Mucosa of gallbladder (tissue), 1 donor: ENCODE data around the gene HDAC4. TPM values are rescaled to one million over a fixed set of nuclear protein-coding genes. Genes with fewer than 3 reads are reported as not detected.
"Not testable (repeated sequence)": the region's sequence is repeated elsewhere in the genome, so short reads cannot be mapped to it uniquely, and the experiment has no call there.

Experiments used
- DNase-seq: peaks from one replicate; pipeline ENCODE4 v3.0.0-alpha.2; 2020; ENCODE audit warnings: low spot score
- total RNA-seq: library from RNA; stranded (reverse); gene quantifications from one replicate; pipeline ENCODE4 v1.2.1, GENCODE V29; 2021
- donor health status: DM: no; HTN: no; CAD: no.

HDAC4 gene
- total RNA-seq, 1 donor from 2014 or later = 103 TPM

GRCh38 chr2:239049421-239050251, 351.2 kb downstream of the HDAC4 start:
- no peak for DNase-seq

- DNase-seq = no peak
These were observed 352.1 kb downstream of the HDAC4 start for GRCh38 chr2:239048736-239049135.

DNA sequence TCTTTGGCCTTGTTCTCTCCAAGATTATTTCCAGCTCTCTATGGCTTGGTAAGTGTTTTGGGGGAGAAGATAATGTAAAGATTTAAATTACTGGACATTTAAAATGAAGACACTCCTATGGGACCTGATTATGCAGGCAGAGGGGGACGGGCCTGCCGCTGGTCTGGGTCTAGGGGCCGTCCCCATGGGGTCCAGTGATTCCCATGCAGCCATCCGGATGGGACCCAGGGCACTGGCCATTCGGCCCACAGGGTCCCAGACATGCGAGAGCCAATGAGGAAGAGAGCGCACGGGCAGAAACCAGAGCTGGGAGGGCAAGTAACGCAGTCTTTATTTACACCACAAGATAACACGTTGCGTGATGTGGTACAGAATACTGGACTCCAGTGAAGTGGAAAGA, 353.0 kb downstream of the HDAC4 start:
- no peak for DNase-seq

DNA sequence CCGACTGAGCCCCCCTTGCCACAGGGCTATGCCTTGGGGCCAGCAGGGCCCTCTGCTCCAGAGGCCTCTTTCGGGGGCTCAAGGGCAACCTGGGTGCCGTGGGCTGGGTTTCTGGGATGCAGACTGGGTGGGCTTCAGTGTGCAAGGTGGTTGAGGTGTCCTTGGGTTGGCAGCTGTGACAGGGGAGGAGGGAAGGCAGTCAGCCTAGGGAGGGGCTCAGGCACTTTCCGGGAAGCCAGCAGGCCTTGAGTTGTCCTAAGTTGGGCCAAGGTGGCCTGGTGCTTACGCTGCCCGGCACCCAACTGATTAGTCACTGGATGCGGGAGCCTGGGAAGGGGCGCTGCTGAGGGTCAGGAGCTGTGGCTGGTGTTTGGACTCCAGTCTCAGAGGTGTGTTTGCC, 353.4 kb downstream of the HDAC4 start:
- no peak for DNase-seq

DNA sequence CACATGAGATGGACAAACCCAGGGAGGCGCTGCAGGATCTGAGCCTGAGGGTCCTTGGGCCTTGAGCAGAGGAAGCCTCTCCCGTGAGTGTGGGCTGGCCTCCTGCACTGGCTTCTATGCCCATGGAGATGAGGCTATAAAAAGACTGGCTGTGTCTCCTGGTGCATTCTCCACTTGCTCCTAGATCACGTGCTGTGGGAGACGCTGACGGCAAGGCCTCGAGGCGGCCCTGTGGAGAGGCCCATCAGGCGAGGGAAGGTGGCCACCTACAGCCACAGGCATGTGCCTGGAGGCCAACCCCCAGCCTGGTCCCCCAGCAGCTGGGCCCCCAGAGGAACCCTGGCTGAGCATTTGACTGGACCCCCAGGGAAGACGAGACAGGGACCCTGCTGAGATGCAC, 354.0 kb downstream of the HDAC4 start:
- DNase-seq = no peak

DNA sequence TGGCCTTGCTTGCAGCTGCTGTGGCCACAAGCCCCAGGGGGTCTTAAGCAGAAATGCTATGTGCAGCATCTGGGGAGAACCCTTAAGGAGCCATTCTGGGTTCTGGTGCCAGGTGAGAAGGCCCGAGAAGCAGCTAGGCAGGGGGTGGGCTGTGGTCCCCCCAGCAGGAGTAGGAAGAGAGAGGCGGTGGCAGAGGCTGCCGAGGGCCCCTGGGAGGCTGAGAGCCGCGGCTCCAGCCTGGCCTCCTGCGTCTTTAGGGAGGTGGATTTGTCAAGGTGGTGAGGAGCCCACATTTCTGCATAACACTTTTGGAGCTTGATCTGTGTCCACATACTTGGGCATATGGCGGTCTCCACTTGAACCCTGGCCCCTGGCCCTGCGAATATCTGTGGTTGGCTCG, 356.5 kb downstream of the HDAC4 start:
- DNase-seq = no peak

DNA sequence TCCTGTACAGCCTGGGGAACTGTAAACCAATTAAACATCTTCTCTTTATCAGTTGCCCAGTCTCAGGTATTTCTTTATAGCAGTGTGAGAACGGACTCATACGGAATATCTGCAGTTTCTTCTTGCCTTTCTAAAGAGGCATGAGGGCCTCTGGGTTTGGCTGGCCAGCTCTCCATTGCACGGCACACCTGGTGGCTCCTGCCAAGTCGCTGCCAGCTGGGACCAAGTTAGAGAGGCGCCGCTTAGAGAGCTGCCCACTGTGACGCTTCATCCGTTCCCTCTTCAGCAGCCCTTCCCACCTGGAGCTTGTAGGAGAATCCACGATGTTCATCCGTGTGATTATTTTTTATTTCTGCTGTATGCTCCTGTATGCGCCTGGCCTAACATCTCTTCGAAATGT, 357.5 kb downstream of the HDAC4 start:
- no peak for DNase-seq

DNA sequence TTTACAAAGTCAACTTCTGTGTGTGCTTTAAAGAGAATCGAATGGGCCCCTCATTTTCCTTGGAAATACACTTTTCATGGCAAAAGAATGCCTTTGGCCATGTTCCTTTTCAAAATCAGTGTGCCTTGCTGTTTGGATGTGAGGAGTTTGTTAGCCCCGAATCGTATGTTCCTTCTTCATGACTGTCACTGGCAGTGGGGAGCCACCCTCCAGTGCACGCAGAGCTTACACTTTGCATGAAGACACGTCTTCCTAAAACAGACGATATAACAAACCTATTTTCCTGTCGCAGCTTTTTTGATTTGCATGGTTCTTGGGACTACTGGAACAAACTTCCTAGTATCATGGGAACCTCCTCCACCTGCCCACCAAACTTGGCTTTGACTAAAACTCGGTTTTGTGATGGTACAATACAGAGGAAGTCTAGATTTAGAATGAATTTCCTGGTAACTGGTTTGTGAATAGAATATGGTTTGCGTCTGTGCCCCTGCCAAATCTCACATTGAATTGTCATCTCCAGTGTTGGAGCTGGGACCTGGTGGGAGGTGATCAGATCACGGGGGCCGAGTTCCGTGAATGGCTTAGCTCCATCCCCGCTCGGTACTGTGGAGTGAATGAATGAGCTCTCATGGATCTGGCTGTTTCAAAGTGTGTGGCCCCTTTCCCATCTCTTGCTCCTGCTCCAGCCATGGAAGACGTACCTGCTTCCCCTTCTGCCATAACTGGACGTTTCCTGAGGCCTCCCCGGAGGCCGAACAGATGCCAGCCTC, 358.1 kb downstream of the HDAC4 start:
- DNase-seq = no peak

GRCh38 chr2:239042046-239042445, 358.8 kb downstream of the HDAC4 start:
- no peak for DNase-seq

- no peak for DNase-seq
These were observed 359.8 kb downstream of the HDAC4 start for GRCh38 chr2:239041062-239041461.

DNA sequence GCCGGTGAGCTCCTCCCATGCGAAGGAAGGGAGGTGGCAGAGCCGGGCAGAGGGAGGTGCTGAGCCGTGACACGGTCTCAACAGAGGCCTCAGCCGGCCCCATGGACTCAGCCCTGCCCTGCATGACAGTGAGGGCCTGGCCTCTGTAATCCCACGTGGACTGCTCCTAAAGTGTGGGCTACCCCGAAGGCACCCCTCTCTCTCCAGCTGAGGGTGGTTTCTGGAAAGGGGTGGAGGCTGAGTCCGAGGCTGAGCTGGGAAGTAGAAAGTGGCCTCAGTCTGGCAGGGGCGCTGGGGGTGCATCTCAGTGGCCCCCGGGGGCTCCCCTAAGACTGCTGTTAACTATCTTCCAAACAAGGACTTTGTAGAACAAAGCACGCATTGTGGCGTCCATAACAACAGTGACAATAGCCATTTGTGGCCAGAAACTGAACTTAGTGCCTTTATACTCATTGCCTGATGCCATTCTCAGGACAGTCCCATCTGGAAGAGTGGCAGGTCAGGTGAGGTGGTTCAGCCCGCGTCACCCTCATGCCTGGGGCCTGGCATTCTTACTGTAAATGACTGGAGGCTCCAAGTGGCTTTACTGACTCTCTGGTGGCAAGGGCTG, 360.6 kb downstream of the HDAC4 start:
- DNase-seq = no peak

DNA sequence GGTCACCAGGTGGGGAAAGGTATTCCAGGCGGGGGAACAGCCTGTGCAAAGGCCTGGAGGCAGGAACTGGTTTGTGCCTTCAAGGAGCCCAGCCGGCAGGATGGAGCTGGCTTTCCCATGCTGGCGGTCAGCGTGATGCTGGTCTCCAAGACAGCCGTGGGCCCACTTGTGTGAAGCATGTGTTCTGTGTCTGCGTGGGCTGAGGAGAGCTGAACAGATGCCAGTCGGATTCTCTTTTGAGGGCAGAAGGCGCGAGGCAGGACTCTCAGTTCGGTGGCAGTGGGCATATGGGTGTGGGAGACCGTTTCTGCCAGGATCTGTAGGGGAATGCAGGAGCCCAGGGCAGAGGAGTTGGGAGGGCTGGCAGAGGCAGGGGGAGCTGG, 361.4 kb downstream of the HDAC4 start:
- no peak for DNase-seq

DNA sequence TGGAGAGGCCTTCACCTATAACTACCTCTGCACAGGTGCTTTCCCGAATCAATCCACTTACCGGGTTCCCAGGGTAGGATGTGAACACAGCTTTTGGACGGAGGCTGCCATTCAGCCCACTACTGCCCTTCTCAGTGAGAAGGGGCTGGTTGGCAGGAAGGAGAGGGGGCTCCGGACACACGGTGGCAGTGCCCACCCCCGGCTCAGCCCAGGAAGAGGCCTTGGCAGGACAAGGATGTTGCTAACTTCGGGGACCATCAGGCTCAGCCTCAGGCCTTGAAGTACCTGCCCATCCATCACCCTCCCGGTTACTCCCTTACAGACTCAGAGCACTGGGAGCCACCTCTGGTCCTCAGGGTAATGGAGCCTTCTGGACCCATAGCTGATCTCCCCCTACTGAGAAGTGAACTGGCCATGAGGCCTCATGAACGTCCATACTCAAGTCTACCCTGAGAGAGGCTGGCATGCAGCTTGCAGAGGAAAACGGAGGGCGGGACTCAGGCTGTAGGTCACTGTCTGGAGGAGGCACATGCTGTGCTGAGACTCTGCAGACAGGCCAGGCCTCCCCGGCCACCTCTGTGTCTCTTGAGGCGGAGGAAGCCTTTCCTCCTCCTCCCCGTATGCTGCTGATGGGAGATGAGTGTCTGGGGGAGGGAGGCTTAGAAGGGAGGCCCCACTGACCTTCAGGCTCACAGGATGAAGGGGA, 361.9 kb downstream of the HDAC4 start:
- no peak for DNase-seq

DNA sequence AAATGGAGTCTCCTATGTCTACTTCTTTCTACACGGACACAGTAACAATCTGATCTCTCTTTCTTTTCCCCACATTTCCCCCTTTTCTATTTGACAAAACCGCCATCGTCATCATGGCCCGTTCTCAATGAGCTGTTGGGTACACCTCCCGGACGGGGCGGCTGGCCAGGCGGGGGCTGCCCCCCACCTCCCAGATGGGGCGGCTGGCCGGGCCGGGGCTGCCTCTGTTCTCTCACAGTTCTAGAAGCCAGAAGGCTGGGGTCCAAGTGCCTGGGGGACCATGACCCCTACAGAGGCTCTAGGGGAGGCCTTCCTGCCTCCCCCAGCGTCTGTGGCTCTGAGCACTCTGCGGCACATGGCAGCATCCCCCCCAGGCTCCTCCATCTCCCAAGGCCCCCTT, 362.5 kb downstream of the HDAC4 start:
- not testable (repeated sequence) for DNase-seq

DNA sequence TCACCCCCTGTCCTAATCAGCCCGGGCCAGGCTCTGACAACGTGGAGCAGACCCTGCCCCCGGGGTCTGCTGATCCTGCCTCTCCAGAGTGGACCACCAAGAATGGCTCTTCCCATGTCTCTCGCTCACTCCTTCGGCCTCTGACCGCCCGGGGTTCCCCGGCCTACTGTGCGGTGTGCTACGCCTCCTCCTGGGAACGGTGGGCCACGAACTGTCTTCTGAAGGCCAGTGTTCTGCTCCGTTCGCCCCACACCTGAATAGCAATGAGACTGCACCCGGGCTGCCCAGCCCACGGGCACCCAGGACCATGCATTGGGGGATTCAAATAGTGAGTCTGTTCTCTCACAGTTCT, 363.3 kb downstream of the HDAC4 start:
- DNase-seq = no peak

DNA sequence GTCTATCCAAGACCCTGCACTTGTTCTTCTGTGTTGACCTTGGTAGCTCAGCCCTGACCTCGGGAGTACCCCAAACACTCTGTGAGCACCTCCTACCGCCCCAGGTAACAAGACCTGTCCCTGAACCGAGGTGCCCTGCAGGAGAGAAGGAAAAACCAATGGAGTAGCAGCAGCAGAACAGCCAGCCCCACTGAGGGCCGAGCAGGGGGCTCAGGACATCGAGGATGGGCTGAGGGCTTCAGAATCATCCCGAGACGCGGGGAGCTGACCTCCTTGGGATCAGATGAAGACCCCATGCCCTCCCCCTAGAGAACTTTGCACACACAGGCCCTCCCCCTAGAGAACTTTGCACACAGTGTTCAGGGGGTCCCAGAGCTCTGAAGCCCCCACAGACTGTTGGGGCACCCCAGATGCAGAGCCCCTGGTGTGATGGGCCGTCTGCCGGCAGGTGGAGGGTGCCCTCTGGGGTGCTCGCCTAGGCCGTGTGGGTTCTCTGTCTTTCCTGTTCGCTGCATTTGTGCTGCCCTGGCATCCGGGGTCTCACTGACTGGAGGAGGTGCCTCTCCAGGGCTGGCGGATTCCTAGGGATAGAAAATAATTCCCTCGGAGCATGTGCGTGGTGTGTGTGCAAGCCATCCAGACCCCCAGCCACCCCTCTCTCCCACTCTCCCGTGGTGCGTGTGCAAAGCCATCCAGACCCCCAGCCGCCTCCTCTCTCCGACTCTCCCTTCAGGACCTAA, 363.8 kb downstream of the HDAC4 start:
- no peak for DNase-seq

DNA sequence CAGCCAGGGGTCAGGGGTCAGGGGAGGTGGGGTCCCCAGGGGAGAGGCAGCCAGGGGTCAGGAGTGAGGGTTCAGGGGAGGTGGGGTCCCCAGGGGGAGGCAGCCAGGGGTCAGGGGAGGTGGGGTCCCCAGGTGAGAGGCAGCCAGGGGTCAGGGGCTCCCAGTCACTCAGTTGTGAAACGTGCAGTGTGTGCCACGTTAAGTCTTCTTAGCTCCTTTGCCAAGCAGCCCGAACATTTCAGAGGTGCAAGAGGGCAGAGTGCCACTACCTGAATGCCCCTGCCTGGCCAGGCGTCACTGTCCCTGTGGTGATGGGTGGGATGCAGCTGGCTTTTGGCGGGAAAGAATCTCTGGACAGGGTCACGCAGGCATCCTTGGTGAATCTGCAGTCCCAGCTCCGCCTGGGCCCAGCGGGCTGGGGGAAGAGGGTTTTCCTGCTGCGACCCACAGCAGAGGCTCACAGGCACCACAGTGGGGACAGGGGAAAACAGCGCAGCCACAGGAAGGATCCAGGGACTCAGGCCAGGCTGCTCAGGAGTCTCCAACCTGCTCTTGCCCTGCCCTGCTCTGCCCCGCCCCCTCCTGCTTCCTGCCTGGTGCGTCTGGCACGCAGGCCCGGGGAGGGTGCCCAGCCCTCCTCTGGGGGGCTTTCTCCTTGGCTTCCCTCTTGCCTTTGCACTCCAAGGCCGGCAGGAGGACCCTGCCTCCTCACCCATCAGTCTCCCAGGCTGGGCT, 364.7 kb downstream of the HDAC4 start:
- DNase-seq = no peak

- peak; percentile 32 for DNase-seq
These were observed 365.4 kb downstream of the HDAC4 start for GRCh38 chr2:239035361-239035814.

GRCh38 chr2:239034561-239035341, 366.1 kb downstream of the HDAC4 start:
- DNase-seq = no peak
